NCI-H1694 treated with DMSO at 0.1 percent for 48 hours (cell line): ENCODE data around the gene CAMK1D.

Source experiments
- DNase-seq: peaks from one replicate; lab custom pipeline; 2025; lab: John Stamatoyannopoulos, UW

Gene CAMK1D

GRCh38 chr10:12769323-12770044, 420.1 kb downstream of the CAMK1D start:
- no peak for DNase-seq

GRCh38 chr10:12771981-12772760, 422.8 kb downstream of the CAMK1D start:
- DNase-seq: no peak

- DNase-seq: no peak
Observed at GRCh38 chr10:12772797-12773587, 423.6 kb downstream of the CAMK1D start.

GRCh38 chr10:12774204-12774894, 425.0 kb downstream of the CAMK1D start:
- no peak for DNase-seq

GRCh38 chr10:12777840-12778585, 428.7 kb downstream of the CAMK1D start:
- DNase-seq: no peak

- no peak for DNase-seq
Observed at GRCh38 chr10:12780634-12781601, 431.6 kb downstream of the CAMK1D start.

GRCh38 chr10:12781976-12782375, 432.6 kb downstream of the CAMK1D start:
- DNase-seq: no peak

GRCh38 chr10:12782537-12782936, 433.2 kb downstream of the CAMK1D start:
- peak; percentile 1 for DNase-seq

- no peak for DNase-seq
Observed at GRCh38 chr10:12783293-12783692, 433.9 kb downstream of the CAMK1D start.

GRCh38 chr10:12784646-12785045, 435.3 kb downstream of the CAMK1D start:
- DNase-seq: no peak

- DNase-seq: no peak
Observed at GRCh38 chr10:12785415-12785831, 436.1 kb downstream of the CAMK1D start.

GRCh38 chr10:12787297-12787696, 437.9 kb downstream of the CAMK1D start:
- DNase-seq: no peak

- DNase-seq: no peak
Observed at GRCh38 chr10:12788277-12788676, 438.9 kb downstream of the CAMK1D start.

- no peak for DNase-seq
Observed at GRCh38 chr10:12790270-12790669, 440.9 kb downstream of the CAMK1D start.

GRCh38 chr10:12791728-12792127, 442.4 kb downstream of the CAMK1D start:
- no peak for DNase-seq

- DNase-seq: no peak
Observed at GRCh38 chr10:12792889-12793556, 443.7 kb downstream of the CAMK1D start.

- DNase-seq: no peak
Observed at GRCh38 chr10:12795315-12796110, 446.2 kb downstream of the CAMK1D start.

- DNase-seq: no peak
Observed at GRCh38 chr10:12796401-12797160, 447.2 kb downstream of the CAMK1D start.
